ENCODE measurements around the gene RHOD. TPM values are rescaled to one million over a fixed set of nuclear protein-coding genes. Genes with fewer than 3 reads are reported as not detected.

Gene RHOD
- total and polyA plus RNA-seq, 2 donors (not counting 3 experiments of a cell fraction or from before 2014, with no cell fraction given): 10.6 to 17.9 TPM

- Histone ChIP-seq H3K9ac (replicated peaks; ENCODE audit: extremely low read depth, insufficient read depth, low read length) (no peak overlapping the region), H3K27me3 (ENCODE audit: control insufficient read depth in 2 of 2, insufficient read depth in 2 of 2, low read length in 2 of 2) (peaks cover 0 to 2% of the 10 kb centered on the region in 2 experiments), H3K9me1 (replicated peaks; ENCODE audit: control insufficient read depth, extremely low read depth, insufficient read depth, low read length) (no peaks in the 10 kb centered on the region), H3K79me2 (ENCODE audit: control insufficient read depth, insufficient read depth, low read length) (no peaks in the 10 kb centered on the region), H3K4me1 (ENCODE audit: control insufficient read depth, extremely low read depth, insufficient read depth, low read length) (no peaks in the 10 kb centered on the region), H3K27ac (ENCODE audit: insufficient read depth, low read depth, low read length) (no peak overlapping the region), H4K20me1 (replicated peaks; ENCODE audit: control insufficient read depth, extremely low read depth, insufficient read depth, low read length) (no peaks in the 10 kb centered on the region), H3K9me3 (replicated peaks; ENCODE audit: control insufficient read depth, insufficient read depth, low read length) (no peaks in the 10 kb centered on the region), H3K36me3 (ENCODE audit: control insufficient read depth in 2 of 2, extremely low read depth in 1 of 2, insufficient read depth in 2 of 2, low read length in 2 of 2) (no peaks in the 10 kb centered on the region), H2AFZ (ENCODE audit: low read depth, low read length) (no peak overlapping the region), H3K4me2 (ENCODE audit: insufficient read depth, low read length) (no peak overlapping the region), H3K4me3 (replicated peaks in 1 of 3; ENCODE audit: insufficient read depth in 1 of 3, low read depth in 1 of 3, low read length in 3 of 3) (no peak overlapping the region)
- TF ChIP-seq JUN (IDR thresholded peaks at IDR 0.05; ENCODE audit: borderline replicate concordance, insufficient read depth, insufficient read length, low read depth) (no peak), CTCF (IDR thresholded peaks at IDR 0.05; ENCODE audit: extremely low read depth in 1 of 2, insufficient read depth in 1 of 2, low read depth in 1 of 2, low read length in 2 of 2) (no peak), MAX (IDR thresholded peaks at IDR 0.05; ENCODE audit: insufficient read depth, insufficient read length) (no peak), GATA2 (IDR thresholded peaks at IDR 0.05; ENCODE audit: insufficient read depth, insufficient read length, low read depth, low read length) (no peak), EZH2 (IDR thresholded peaks at IDR 0.05; ENCODE audit: borderline replicate concordance, low read depth, low read length, severe bottlenecking) (no peak), POLR2A (IDR thresholded peaks at IDR 0.05; ENCODE audit: low read depth, low read length) (no peak), POLR2AphosphoS5 (IDR thresholded peaks at IDR 0.05; ENCODE audit: insufficient read depth, low read depth, low read length) (no peak), FOS (IDR thresholded peaks at IDR 0.05; ENCODE audit: borderline replicate concordance, insufficient read depth, low read length) (no peak), MYC (IDR thresholded peaks at IDR 0.05; ENCODE audit: low read depth, low read length) (no peak)
- intact Hi-C loops (cut with micrococcal nuclease): no loop called here
- DNase-seq (ENCODE audit: low read depth, low spot score): no peak
- BruUV-seq (replicated peaks): no TSS peak
- CTCF ChIA-PET: interaction anchor here (0.6 to 2.1 kb wide), 7 partner anchors 11 to 80 kb away, joined by 3 to 7 read pairs (median 4); no protein-coding TSS in a partner anchor
- POLR2A ChIA-PET: no interaction called here
- dilution Hi-C loops (cut with MboI; ENCODE audit: extremely low pct_ligation_motif_present, low sequenced_read_pairs): no loop called here
- FAIRE-seq: no peak
Observed at GRCh38 chr11:67105964-67106363, 49.3 kb downstream of the RHOD start.
